GM12878 (cell line): Measurements from ENCODE around the gene USP25. TPM values are rescaled to one million over a fixed set of nuclear protein-coding genes. Genes with fewer than 3 reads are reported as not detected.

ENCODE experiments used
- ATAC-seq: fragments of 200-7000 bp; cut with Tn5 transposase; 3 replicates; pipeline ENCODE4 v1.9.1; 2020; ENCODE audit warnings: mild to moderate bottlenecking, moderate library complexity
- BruUV-seq: library from RNA; stranded (reverse); fragments of 400-500 nt; replicated peaks from 2 replicates; lab custom pipeline; 2021; lab: Mats Ljungman, UMichigan
- CTCF ChIA-PET: fragments of 300-600 bp; sonication (Branson Sonifier 250); formaldehyde crosslinking; extraction: SDS; loops from one replicate; lab custom pipeline; 2021; ENCODE audit warnings: inconsistent platforms; lab: Yijun Ruan, JAX
- POLR2A ChIA-PET: fragments of 350-600 bp; formaldehyde crosslinking; extraction: SDS; loops from one replicate; lab custom pipeline; 2021; ENCODE audit warnings: inconsistent platforms; lab: Charles Lee
- RAD21 ChIA-PET: fragments of 300-600 bp; sonication (Branson Sonifier 250); formaldehyde crosslinking; loops from one replicate; lab custom pipeline; 2023; ENCODE audit warnings: antibody characterized with exemption; ENCODE audit not compliant: unreplicated experiment; lab: Charles Lee
- SMC1A ChIA-PET: fragments of 300-600 bp; sonication (Branson Sonifier 250); formaldehyde crosslinking; loops from one replicate; lab custom pipeline; 2023; ENCODE audit not compliant: unreplicated experiment, uncharacterized antibody; lab: Charles Lee
- DNase-seq: peaks from one replicate; pipeline ENCODE4 v3.0.0-alpha.2; 2011; ENCODE audit warnings: low read depth, low spot score
- FAIRE-seq: peaks from 3 replicates; lab custom pipeline; 2011; peaks lifted over from hg19 to GRCh38; lab: Jason Lieb, UNC
- H2AFZ ChIP-seq: 2 replicates; pipeline ENCODE4 v1.6.0; 2011; ENCODE audit warnings: low read depth, low read length, control low read depth; ENCODE audit not compliant: control insufficient read depth
- H3K27ac ChIP-seq: 2 replicates; pipeline ENCODE4 v1.5.1; 2011; ENCODE audit warnings: control low read depth; ENCODE audit not compliant: control insufficient read depth, insufficient read depth
- H3K27me3 ChIP-seq, 2 experiments: replicated peaks in 1 of 2; 2 replicates each; pipeline versions ENCODE4 v1.6.0 to v1.6.1; 2011; ENCODE audit warnings: low read length in 1 of 2; ENCODE audit not compliant: control insufficient read depth in 2 of 2, insufficient read depth in 2 of 2
- H3K36me3 ChIP-seq, 2 experiments: 2 replicates each; pipeline ENCODE4 v1.5.1; 2011; ENCODE audit warnings: low read length in 1 of 2; ENCODE audit not compliant: control insufficient read depth in 2 of 2, insufficient read depth in 2 of 2
- H3K4me1 ChIP-seq: 2 replicates; pipeline ENCODE4 v1.6.1; 2011; ENCODE audit warnings: mild to moderate bottlenecking, low read length, moderate library complexity, mixed read lengths; ENCODE audit not compliant: control insufficient read depth, insufficient read depth
- H3K4me2 ChIP-seq: 2 replicates; pipeline ENCODE4 v1.6.0; 2011; ENCODE audit warnings: control low read depth; ENCODE audit not compliant: control insufficient read depth, insufficient read depth
- H3K4me3 ChIP-seq: fragments of 200-600 bp; sonication (generic); 2 replicates; pipeline ENCODE4 v1.5.1; 2016
- H3K79me2 ChIP-seq: 2 replicates; pipeline ENCODE4 v1.6.0; 2011; ENCODE audit warnings: low read length; ENCODE audit not compliant: control insufficient read depth, insufficient read depth
- H3K9ac ChIP-seq: 2 replicates; pipeline ENCODE4 v1.8.0; 2011; ENCODE audit warnings: low read length, control low read depth, mixed read lengths; ENCODE audit not compliant: control insufficient read depth, insufficient read depth
- H3K9me3 ChIP-seq: replicated peaks from 3 replicates; pipeline ENCODE4 v1.5.1; 2011; ENCODE audit warnings: mild to moderate bottlenecking, low read length; ENCODE audit not compliant: control insufficient read depth, insufficient read depth
- H4K20me1 ChIP-seq: 2 replicates; pipeline ENCODE4 v1.6.0; 2011; ENCODE audit not compliant: control insufficient read depth, insufficient read depth
- CBFB ChIP-seq: IDR thresholded peaks from 2 replicates; pipeline ENCODE4 v1.6.1; 2016; ENCODE audit warnings: antibody characterized with exemption, low read depth
- CBX3 ChIP-seq: fragments of 200-600 bp; sonication (generic); IDR thresholded peaks from 2 replicates; pipeline ENCODE4 v1.6.1; 2016; ENCODE audit warnings: low read depth, borderline replicate concordance
- CHD1 ChIP-seq: IDR thresholded peaks from 2 replicates; pipeline ENCODE4 v1.6.1; 2012; ENCODE audit warnings: low read depth, low read length, improper control_type of control experiment
- DPF2 ChIP-seq: fragments of 450-650 bp; IDR thresholded peaks from 2 replicates; pipeline ENCODE4 v1.6.1; 2017; ENCODE audit warnings: mild to moderate bottlenecking
- FOXM1 ChIP-seq: IDR thresholded peaks from 2 replicates; pipeline ENCODE4 v1.6.1; 2012; ENCODE audit warnings: low read depth, mild to moderate bottlenecking, inconsistent platforms, low read length, moderate library complexity
- GABPA ChIP-seq: IDR thresholded peaks from 2 replicates; pipeline ENCODE4 v1.6.1; 2014; ENCODE audit warnings: antibody characterized with exemption, low read depth, mild to moderate bottlenecking, inconsistent platforms
- HCFC1 ChIP-seq: fragments of 150-350 bp; IDR thresholded peaks from 2 replicates; pipeline ENCODE4 v1.6.1; 2014; ENCODE audit warnings: low read length
- HDGF ChIP-seq: fragments of 450-650 bp; IDR thresholded peaks from 2 replicates; pipeline ENCODE4 v1.6.1; 2016; ENCODE audit warnings: antibody characterized with exemption
- MYC ChIP-seq: IDR thresholded peaks from 2 replicates; pipeline ENCODE4 v1.6.1; 2011; ENCODE audit warnings: mild to moderate bottlenecking, low read length, moderate library complexity, inconsistent platforms; ENCODE audit not compliant: insufficient read depth, insufficient replicate concordance, insufficient read length, severe bottlenecking
- POLR2AphosphoS5 ChIP-seq: IDR thresholded peaks from 2 replicates; pipeline ENCODE4 v1.6.1; 2011; ENCODE audit warnings: mild to moderate bottlenecking, low read length, inconsistent platforms
- RBBP5 ChIP-seq: fragments of 200-600 bp; sonication (generic); conservative IDR thresholded peaks from 2 replicates; pipeline ENCODE4 v1.6.1; 2016
- SMAD5 ChIP-seq: IDR thresholded peaks from 2 replicates; pipeline ENCODE4 v1.6.1; 2016; ENCODE audit warnings: antibody characterized with exemption, low read depth
- SREBF2 ChIP-seq: IDR thresholded peaks from 2 replicates; pipeline ENCODE4 v1.6.1; 2012; ENCODE audit warnings: mild to moderate bottlenecking, low read length
- ZNF217 ChIP-seq: fragments of 450-650 bp; IDR thresholded peaks from 2 replicates; pipeline ENCODE4 v1.6.1; 2017; ENCODE audit warnings: antibody characterized with exemption, mild to moderate bottlenecking
- ZNF622 ChIP-seq: fragments of 450-650 bp; IDR thresholded peaks from 2 replicates; pipeline ENCODE4 v1.6.1; 2017; ENCODE audit warnings: mild to moderate bottlenecking, inconsistent platforms
- WGBS: methylation state at CpG from one replicate; pipeline ENCODE4 v1.1.6; 2016; ENCODE audit warnings: low lambda C conversion rate; ENCODE audit not compliant: insufficient replicate concordance, insufficient coverage; ENCODE audit errors: missing lambda C conversion rate; 5-methylcytosine and 5-hydroxymethylcytosine counted together
- in situ Hi-C: fragments of 300-500 bp; cut with MboI; formaldehyde crosslinking; loops from 9 replicates; pipeline ENCODE4 v1.14.3; 2018; ENCODE audit warnings: mixed read lengths
- intact Hi-C: fragments of 100-400 bp; cut with micrococcal nuclease; formaldehyde crosslinking; loops from one replicate; pipeline ENCODE4 v1.14.2; 2022; ENCODE audit not compliant: unreplicated experiment
- polyA plus RNA-seq, 11 experiments: library from polyadenylated mRNA; depleted of rRNA in 4 of 11; unstranded in 6 of 11; stranded (reverse) in 5 of 11; fragments of >200 nt; fragmentation: Nextera tagmentation in 4 of 11; fragmentation: Illumina TruSeq in 1 of 11; extraction: Ambion mirVana in 4 of 11; extraction: Trizol in 1 of 11; gene quantifications; 1 replicate in 1 of 11; 2 replicates in 10 of 11; pipeline versions ENCODE4 v1.2.1 to v1.2.3, GENCODE V29; 2011 to 2016; ENCODE audit warnings: inconsistent platforms in 2 of 11, missing spikeins in 2 of 11, low read depth in 1 of 11
- total RNA-seq, 4 experiments: library from RNA; depleted of rRNA in 3 of 4; stranded (reverse); fragments of >200 nt in 3 of 4; fragmentation: Illumina TruSeq in 1 of 4; extraction: Trizol in 1 of 4; gene quantifications; 2 replicates each; pipeline versions ENCODE4 v1.2.1 to v1.2.3, GENCODE V29; 2013 to 2021

USP25 gene
- total and polyA plus RNA-seq, 10 of the 15 experiments (the other 5 are each of a cell fraction or from before 2014, with no cell fraction given), result 1.5 to 31.3 (median 23.4) TPM

GRCh38 chr21:15826908-15827601, 97.3 kb downstream of the USP25 start:
- no peaks in the 10 kb centered on the region for H3K79me2 ChIP-seq
- H3K9ac ChIP-seq, result no peak overlapping the region
- CTCF ChIA-PET, result interaction anchor here (0.6 to 1.7 kb wide), 13 partner anchors 9 to 1567 kb away, joined by 3 to 10 read pairs (median 3); no protein-coding TSS in a partner anchor
- RAD21 ChIA-PET, result interaction anchor here (1.3 kb wide), 1 partner anchor 94 kb away, joined by 3 read pairs; no protein-coding TSS in a partner anchor
- no peak overlapping the region for H2AFZ ChIP-seq
- peaks cover 2 to 9% of the 10 kb centered on the region in 2 experiments; a peak in 2 of 4 replicates for H3K36me3 ChIP-seq
- H3K27ac ChIP-seq, result no peak overlapping the region
- POLR2A ChIA-PET, result no interaction called here
- ATAC-seq (no peak), FAIRE-seq (no peak), DNase-seq (no peak)
- no peaks in the 10 kb centered on the region for H3K27me3 ChIP-seq
- WGBS, result 97% methylated on average over 8 of the region's 8 CpGs
- SMC1A ChIA-PET, result interaction anchor here (0.6 to 1.7 kb wide), 2 partner anchors 43 to 95 kb away, joined by 3 read pairs; no protein-coding TSS in a partner anchor
- no TSS peak for BruUV-seq
- TF ChIP-seq SREBF2, result no peak
- no peak for TF ChIP-seq ZNF622
- no peak for TF ChIP-seq FOXM1
- TF ChIP-seq HCFC1, result no peak
- no peak for TF ChIP-seq CHD1
- no peak for TF ChIP-seq DPF2
- no peak for TF ChIP-seq CBFB
- no peak for TF ChIP-seq MYC
- no peak for TF ChIP-seq ZNF217
- TF ChIP-seq HDGF, result no peak
- no peak for TF ChIP-seq POLR2AphosphoS5
- no peak for TF ChIP-seq CBX3
- TF ChIP-seq RBBP5, result no peak
- TF ChIP-seq GABPA, result no peak
- TF ChIP-seq SMAD5, result no peak
- H3K4me1 ChIP-seq, result no peaks in the 10 kb centered on the region
- no peak overlapping the region for H3K4me3 ChIP-seq
- H3K9me3 ChIP-seq, result no peaks in the 10 kb centered on the region
- H4K20me1 ChIP-seq, result no peaks in the 10 kb centered on the region
- in situ Hi-C loops (no loop called here), intact Hi-C loops (loop anchor here (5.0 to 10.0 kb wide), 3 partner anchors 95 to 342 kb away; no protein-coding TSS in a partner anchor)
- no peak overlapping the region for H3K4me2 ChIP-seq
